Kidney capillary endothelial cell (primary cell): ENCODE results near the gene FAM120A.

Experiments used
- DNase-seq: peaks from one replicate; pipeline ENCODE4 v3.0.0-alpha.2; 2018; ENCODE audit warnings: low spot score

The FAM120A gene

DNA sequence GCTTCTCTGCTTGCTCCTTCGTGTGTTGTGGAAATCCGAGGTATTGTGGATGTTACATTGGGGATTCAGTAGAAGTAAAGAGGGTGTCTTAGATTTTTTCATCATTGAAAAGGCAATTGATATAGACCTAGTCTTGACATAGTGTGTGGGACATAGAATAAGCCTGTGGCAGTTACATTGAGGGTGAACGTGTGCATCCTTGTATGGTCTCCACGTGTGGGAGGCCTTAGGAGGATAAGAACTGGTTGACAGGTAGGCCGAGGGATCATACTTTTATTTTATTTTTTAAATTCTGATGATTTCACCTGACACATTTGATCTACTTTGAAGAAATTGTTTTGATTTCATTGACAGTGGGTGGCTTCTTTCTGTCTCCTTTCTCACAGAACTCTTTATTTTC, 18.9 kb downstream of the FAM120A start:
- DNase-seq, result no peak

DNA sequence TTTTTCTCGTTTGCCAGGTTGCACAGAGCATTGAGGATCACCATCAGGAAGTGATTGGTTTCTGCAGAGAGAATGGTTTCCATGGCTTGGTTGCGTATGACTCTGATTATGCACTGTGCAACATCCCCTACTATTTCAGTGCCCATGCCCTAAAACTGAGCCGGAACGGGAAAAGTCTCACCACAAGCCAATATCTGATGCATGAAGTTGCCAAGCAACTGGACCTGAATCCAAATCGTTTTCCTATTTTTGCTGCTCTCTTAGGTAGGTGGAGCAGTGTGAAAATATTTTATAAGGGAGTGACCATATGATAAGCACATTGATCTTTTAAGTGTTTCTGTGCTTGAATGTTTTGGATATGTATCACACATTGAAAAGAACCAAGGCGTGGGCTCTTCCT, 19.6 kb downstream of the FAM120A start:
- no peak for DNase-seq

DNA sequence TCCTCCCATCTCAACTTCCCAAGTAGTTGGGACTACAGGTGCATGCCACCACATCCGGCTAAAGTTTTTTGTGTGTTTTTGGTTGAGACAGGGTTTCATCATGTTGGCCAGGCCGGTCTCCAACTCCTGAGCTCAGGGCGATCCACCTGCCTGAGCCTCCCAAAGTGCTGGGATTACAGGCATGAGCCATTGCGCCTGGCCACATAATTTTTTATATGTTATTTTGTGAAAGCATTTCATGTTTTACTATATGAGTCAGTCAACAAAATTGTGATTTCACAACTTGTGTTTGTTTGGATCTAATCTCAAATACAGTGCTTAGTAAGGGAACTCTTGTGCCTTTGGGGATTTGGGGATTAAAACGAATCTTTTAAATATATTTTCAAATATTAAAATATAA, 21.9 kb downstream of the FAM120A start:
- DNase-seq, result no peak

DNA sequence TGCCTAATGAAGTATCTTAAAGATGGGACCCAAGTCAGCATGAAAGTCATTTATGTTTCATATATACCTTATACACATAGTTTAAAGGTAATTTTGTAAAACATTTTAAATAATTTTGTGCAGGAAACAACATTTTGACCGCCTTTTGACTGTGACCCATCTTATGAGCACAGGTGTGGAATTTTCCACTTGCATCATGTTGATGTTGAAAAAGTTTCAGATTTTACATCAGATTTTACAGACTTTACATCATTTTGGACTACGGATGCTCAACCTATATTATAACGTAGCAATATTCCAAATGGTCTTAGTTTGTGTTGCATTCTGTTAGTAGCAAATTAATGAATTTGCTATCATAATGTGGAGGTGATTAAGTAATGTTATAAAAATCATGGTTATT, 23.6 kb downstream of the FAM120A start:
- DNase-seq, result no peak

DNA sequence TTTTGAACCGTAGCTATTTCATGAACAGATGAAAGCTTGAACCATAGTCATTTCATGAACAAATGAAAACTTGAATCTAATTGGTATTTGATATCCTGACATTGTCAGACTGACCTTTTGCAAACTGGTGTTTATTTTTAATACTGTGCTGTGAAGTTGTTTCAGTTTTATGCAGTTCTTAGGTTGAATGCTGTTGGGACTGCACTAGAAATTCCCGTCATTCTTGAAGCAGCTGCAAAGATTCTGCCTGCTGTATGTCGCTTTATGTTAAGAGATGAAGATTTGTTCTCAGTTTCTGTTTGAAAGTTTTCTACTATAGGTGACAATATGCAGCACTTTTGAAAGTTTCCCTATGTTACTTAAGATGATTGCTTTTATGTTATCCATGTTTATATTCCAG, 24.4 kb downstream of the FAM120A start:
- DNase-seq, result no peak

DNA sequence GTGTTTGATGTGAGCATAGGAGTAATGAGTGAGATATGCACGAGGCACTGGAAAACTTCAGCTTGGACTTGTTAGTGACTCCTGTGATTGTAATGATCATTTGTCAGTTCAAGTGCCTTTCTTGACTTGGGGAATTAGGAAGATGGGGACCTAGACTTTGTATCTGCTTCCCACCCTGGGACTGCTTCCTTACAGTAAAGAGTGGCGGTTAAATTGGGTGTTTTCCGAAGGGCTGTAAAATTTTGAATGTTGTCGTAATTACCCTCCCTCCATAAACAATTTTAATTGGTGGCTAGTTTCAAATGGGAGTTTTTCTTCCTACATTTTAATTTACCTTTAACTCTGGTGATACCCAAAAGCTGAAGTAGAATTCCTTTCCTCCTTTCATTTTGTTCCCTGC, 25.4 kb downstream of the FAM120A start:
- DNase-seq, result no peak

DNA sequence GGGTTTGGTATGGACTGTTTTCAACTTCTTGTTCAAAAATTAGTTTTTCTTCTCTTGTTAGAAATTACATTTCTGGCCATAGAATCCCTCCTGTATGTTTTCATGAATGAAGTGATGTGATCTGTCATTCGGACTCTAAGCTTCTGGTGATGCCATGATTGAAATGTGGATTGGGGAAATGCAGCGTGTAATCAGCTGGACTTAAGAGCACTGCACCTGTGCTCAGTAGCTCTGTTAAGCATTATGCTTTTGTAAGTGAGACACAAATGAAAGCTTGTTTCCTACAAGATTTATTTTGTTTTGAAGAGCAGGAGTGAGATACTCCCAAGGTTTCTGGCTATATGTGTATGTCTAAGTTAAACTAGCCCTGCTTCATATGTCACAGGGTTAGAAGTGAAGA, 25.9 kb downstream of the FAM120A start:
- DNase-seq, result no peak

DNA sequence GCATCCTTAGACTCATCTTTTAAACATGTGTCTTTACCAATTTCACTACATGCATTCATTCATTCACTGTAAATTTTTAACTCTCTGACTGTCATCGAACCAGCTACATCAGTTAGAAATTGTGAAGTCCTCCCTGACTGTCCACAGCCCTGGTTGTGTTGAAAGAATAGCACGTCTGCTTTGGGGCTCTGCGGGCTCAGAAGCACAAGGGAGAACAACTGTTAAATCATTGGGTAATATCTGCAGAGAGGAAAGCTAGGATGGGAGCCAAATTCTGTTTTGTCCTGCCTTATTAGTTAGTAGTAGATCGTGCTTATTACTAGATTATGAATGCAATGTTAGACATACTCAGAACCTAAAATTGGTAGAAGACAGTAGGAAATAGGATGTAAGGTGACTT, 28.2 kb downstream of the FAM120A start:
- DNase-seq, result no peak

DNA sequence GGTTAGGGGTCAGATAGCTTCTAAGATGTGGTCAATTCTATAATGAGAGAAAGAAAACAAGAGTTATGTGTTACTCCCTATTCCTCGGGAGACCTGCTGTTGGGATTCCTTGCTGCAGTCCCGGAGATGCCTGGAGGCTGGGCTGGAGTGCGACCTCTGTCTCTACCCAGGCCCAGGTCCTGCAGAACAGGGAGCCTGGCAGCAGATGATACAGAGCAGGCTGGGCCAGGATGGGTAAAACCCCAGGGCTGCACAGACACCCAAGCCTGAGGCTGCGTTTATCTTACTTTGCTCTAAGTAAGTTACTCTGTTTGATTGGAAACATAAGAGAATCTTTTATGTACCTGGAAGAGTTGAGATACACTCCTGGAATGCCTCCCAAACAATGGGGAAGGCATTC, 28.8 kb downstream of the FAM120A start:
- no peak for DNase-seq

DNA sequence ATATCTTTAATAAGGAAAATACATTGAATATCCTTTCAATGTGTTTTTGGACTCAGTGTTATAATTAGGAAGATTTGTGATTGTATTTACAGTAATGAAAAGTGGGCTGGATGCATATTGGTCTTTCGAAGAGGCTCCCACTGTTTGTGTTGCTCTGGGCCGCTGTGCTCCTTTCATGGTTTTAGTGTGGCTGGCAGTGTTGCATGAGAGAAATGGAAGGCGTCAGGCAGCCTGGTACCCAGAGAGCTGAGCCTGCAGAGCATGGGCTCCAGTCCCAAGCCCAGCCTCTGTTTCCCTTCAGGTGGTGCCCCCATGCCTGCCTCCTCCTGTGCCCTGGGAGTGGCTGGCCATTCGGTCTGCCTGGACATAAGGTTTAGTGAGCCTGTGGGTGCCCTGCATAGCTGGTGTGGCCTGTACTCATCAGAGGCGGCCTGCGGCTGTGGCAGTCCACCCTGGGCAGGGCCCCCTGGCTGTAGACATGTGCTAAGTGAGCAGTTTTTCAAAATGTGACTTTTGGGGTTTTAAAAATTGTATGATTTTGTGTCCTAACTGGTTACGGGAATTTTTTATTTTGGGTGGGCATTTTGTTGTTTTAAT, 29.3 kb downstream of the FAM120A start:
- DNase-seq, result no peak

DNA sequence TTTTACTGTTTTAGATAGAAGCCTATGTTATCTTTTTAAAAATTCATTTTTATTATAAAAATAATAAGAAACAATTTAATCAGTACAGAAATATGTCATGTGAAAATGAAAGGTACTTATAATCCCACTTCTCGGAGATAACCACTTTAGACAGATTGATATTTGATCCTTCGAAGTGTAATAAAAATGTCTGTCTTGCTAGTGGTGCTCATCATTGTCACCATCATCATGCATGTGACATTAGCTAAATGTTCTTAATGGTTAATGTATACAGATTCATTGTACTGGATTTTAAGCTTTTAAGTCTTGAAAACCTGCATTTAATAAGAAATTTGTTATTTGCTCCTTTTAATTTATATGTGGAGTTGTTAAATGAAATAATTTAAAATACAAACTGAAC, 32.0 kb downstream of the FAM120A start:
- DNase-seq, result no peak

DNA sequence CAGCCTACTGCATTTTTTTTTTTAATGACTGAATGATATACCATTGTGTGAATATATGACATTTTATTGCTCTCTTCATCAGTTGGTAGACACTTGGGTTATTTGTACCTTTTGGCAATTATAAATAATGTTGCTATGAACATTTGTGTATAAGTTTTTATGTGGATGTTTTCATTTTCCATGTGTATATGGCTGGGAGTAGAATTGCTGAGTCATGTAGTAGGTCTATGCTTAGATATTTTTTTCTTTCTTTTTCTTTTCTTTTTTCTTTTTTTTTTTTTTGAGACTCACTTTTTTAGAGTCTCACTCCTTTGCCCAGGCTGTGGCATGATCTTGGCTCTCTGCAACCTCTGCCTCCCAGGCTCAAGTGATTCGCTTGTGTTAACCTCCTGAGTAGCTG, 34.8 kb downstream of the FAM120A start:
- DNase-seq, result no peak

DNA sequence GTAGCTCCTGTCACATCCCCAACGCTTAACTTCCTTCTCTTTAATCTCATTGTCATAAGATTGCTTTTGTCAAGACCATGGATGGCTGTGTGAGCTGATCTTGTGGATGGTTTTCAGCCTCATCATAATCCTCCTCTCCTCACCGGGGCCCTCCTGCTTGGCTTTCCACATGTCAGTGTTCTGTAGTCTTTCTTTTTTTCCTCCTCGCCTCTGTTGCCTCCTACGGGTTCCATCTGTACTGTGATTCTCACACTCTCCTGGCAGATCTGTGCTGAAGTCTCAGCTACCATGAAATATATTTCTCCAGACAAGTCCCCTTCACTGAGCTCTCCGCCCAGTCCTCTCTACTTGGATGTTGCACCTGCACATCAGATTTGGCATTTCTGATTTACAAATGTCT, 36.8 kb downstream of the FAM120A start:
- no peak for DNase-seq

DNA sequence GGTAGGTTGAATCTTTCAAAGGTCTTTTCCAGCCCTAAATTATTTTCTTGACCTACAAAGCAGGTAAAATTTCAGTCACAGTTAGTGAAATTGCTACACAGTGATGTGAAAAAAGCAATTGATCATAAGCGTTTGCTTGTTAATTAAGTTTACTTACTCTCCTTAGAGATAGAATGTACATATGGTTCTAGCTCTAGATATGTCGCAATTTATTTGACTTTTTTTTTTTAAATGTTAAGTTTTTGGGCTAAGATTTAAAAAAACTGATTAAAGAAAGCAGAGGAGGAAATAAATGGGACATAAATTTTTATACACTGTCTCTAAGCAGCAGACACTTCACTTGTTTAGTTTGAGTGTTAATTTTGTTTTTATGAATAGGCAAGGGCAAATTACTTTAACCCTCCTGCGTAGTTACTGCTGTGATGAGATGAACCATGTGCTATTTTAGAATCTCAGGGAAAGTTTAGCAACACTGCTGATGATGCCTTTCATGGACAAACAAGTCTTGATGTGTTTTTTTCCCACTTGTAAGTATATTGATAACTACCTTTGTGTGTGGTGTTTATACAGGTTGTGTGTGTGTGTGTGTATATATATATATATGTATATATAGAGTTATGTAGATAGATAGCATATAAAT, 40.2 kb downstream of the FAM120A start:
- DNase-seq, result no peak

DNA sequence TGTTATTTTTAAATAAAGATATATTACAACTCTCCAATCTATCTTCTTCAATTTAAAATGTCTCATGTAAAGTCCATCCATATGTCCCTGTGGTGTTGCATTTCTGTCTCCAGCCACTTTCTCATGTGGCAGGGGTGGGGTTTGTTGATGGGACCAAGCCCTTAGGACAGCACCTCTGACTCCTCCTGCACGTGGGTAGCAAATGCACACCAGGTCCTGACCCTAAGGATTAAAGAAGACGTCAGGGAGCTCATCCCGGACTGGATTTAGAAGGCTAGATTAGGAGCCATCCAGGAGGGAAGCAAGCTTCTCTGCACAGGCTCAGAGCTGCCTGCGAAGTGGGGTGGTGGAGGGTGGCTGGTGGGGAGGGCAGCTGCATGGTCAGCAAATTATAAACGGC, 40.8 kb downstream of the FAM120A start:
- DNase-seq, result no peak

DNA sequence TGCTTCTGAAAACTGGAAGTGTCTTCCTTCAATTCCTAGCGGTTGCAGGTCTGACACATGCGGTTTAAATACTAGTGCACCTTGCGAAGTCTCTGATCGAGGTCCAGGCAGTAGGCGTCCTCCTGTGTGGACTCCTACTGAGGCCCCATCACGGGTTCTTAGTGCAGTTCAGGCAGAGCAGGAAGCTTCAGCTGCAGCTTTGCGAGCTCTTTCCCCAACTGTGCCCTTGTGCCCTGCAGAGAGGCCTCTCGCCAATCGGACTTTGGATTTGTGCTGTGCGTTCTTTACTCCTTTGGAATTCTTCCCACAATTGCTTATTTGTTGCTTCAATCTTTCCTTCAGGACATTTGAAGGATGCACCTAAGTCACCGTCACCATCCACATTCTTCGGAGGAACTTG, 42.5 kb downstream of the FAM120A start:
- no peak for DNase-seq

DNA sequence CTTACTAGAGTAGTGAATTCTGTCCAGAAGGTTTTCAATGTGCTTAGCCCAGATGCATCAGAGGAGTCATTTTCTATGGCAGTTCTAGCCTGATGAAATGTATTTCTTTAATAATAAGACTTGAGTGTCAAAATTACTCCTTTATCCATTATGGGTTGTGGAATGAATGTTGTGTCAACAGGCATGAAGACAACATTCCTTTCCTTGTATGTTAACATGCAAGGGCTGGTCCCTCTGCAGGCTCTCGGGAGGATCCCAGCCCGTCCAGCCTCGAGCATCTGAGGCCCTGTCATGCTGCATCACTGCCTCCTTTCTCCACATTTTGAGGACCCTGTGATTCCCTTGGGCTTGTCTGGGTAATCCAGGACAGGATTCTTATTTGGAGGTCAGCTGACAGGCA, 44.8 kb downstream of the FAM120A start:
- DNase-seq, result no peak

DNA sequence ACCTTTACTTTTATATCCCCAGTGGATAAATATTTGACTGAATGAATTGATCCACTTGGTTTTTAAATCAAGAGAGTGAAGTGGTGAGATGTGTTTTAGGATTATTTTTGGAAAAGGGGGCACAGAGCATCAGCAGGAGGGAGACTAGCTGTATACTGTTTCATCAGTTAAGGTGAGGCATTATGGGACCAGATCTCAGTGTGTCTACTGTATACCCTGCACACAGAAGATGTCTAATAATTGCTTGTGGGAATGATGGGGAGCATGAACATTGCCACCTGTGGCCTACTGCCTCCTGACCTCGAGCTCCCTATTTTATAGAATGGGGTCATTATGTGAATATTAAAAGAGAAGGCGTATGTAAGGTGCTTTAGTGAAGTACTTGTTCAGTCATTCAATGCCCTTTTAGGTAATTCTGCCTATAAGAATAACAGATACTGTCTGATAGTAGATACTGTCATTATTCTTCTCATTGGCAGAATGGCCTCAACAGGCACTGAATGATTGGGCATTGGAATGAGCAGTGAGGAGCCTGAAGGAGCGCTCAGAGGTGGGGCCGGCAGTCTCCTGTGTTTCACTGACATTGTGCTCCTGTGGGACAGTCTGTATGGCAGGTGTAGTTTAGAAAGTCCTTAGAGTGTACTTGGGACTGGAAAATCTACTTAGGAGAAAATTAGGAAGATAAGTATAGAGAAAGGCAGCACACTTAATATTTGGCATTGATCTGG, 49.2 kb downstream of the FAM120A start:
- DNase-seq, result no peak

DNA sequence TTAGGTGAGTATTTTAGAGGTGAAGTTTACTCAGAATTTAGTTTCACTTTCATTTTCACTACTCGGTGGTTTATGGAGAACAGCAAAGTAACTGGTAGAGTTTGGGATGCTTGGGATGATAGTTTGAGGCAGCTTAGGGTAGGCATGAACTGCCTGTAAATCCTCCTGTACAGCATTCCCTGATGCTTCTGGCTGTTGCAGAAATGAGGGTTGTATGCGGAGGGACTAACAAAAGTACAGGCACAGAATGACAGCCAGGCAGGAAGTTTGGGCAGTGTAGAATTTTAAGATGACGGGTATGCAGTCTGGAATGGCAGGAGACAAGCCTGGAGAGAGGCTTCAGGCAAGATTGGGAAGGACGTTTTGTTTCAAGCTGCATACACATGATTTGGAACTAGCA, 49.9 kb downstream of the FAM120A start:
- peak; percentile 5 for DNase-seq

DNA sequence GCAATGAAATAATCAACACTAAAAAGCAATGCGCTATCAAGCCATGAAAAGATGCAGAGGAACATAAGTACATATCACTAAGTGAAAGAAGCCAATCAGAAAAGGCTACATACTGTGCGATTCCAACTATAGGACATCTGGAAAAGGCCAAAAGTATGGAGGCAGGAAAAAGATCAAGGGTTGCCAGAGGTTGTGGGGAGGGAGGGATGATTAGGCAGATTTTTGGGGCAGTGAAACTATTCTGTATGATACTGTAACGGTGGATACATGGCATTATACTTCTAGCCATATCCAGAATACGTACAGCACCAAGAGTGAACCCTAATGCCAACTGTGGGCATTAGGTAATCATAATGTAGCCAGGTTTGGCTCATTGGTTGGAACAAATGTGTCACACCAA, 51.9 kb downstream of the FAM120A start:
- no peak for DNase-seq

DNA sequence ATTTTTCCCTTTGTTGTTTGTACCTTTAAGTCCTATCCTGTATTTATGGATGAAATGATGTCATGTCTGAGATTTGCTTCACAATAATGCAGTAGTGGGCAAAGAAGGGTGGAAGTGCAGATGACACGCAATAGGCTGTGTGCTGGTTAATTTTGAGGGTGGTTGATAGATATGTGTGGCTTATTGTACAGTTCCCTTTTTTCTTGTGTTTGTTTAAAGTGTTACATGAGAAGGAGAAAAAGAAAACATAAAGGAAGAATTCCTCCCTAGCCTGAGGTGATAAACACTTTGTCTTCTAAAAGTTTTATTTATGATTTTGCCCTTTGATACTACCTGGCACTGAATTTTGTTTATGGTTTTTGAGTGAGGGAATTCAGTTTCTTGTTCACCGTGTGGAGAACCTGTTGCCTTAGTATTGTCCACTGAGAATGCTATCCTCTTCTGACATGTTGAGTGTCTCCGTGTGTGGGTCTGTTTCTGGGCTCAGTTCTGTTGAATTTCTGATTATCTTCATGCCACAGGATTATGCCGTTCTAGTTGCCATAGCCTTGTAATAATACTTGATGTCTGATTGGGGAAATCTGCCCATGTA, 54.2 kb downstream of the FAM120A start:
- no peak for DNase-seq

DNA sequence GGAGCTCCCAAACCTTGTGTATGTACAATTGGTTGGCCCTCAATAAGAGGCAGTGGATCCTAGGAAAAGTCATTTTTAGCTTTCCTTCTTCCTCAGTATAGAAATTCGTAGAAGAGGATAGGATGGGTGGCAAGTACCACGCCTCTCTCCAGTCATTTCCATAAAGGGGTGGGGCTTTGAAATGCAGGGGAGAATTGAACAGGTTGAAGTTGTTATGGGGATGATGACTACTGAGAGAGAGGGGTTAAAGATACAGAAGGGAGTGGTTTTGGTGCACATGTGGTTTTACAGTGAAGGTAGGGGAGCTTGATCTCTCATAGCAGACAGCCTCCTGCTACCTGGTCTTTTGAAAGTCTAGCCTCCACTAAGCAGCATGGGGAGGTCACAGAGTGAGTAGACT, 56.3 kb downstream of the FAM120A start:
- DNase-seq, result no peak

DNA sequence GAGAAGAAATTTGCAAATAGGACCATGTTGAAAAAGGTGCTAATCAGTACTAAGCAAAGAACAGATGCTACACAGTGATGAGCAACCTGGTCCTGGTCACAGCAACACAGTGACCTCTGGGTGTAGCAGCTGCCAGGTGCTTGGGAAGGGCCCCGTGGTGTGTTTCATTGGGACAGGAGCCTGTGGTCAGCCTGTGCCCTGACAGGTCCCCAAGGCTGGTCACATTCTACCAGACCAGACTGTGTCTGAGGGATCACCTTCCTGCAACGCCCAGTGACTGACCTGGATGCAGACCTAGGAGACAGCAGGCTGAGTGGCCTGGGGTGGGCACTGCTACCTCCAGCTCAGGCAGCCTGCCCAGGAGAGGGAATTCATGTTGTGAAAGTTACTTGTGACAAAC, 56.7 kb downstream of the FAM120A start:
- DNase-seq, result no peak
